Testis (tissue), 2 donors: ENCODE data around the gene SF3B1.

Experiments used
- CTCF ChIP-seq, 3 experiments: fragments of 450-650 bp in 2 of 3; fragments of 200-600 bp in 1 of 3; sonication (generic) in 1 of 3; IDR thresholded peaks; one replicate each; pipeline ENCODE4 v1.5.1; 2016 to 2019; ENCODE audit warnings: antibody characterized with exemption in 3 of 3, mild to moderate bottlenecking in 2 of 3, moderate library complexity in 1 of 3
- POLR2A ChIP-seq: fragments of 450-650 bp; IDR thresholded peaks from one replicate; pipeline ENCODE4 v1.6.1; 2017; ENCODE audit warnings: antibody characterized with exemption, mild to moderate bottlenecking, moderate library complexity

- TF ChIP-seq CTCF (IDR thresholded peaks at IDR 0.05) = peak in 1 of 3 experiments; percentile 6
- peak; percentile 87 for TF ChIP-seq POLR2A
Observed at GRCh38 chr2:197453123-197453913, 18.5 kb upstream of the SF3B1 start, which contains the start of gene COQ10B.
